ENCODE measurements around the gene ADCY9. TPM values are rescaled to one million over a fixed set of nuclear protein-coding genes. Genes with fewer than 3 reads are reported as not detected.

Gene ADCY9
- polyA plus RNA-seq, 6 donors from 2014 or later = 0.08 to 0.91 (median 0.19) TPM

DNA sequence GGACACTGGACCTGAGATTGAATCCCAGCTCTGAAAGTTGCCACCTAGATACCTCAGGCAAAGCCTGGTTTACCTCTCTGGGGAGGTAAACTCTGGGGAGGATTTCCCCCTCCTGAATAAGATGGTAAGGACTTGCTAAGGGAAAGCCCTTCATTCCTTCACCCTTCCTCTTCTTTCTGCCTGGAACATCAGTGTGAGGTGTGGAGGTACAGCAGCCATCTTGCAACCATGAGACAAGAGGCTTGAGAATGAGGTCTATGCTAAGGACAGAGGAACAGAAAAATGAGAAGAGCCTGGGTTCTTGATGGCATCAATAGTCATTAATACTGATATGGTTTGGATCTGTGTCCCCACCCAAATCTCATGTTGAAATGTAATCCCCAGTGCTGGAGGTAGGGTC lies 23.7 kb upstream of the ADCY9 start:
- H3K4me3 Mint-ChIP-seq = no peak overlapping the region
- H3K4me1 Mint-ChIP-seq = peaks cover 7 to 12% (median 8%) of the 10 kb centered on the region in 3 donors
- no peak overlapping the region for H3K27ac Mint-ChIP-seq
- peaks cover 0 to 3% (median 0%) of the 10 kb centered on the region in 7 donors for H3K9me3 Mint-ChIP-seq
- no peaks in the 10 kb centered on the region for H3K36me3 Mint-ChIP-seq
- DNase-seq (no peak), ATAC-seq (ENCODE audit: low read depth in 2 of 2) (no peak)
- peaks cover 11 to 14% (median 12%) of the 10 kb centered on the region in 3 donors for H3K27me3 Mint-ChIP-seq

DNA sequence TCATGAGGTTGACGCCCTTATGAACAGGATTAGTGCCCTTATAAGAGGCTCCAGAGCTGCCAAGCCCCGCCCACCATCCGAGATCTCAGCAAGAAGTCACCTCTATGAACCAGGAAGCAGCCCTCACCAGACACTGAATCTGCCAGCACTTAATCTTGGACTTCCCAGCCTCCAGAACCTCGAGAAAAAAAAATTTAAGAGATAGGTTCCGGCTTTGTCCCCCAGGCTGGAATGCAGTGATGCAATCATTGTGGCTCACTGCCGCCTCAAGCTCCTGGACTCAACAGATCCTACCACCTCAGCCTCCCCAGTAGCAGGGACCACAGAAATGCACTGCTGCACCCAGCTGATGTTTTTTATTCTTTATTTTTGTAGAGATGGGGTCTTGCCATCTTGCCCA lies 22.5 kb upstream of the ADCY9 start:
- DNase-seq = no peak
- H3K4me3 Mint-ChIP-seq = no peak overlapping the region
- H3K9me3 Mint-ChIP-seq = peaks cover 0 to 3% (median 0%) of the 10 kb centered on the region in 7 donors
- no peak for ATAC-seq (ENCODE audit: low read depth in 2 of 2)
- peaks cover 11 to 23% (median 17%) of the 10 kb centered on the region in 3 donors for H3K27me3 Mint-ChIP-seq
- peaks cover 7 to 12% (median 8%) of the 10 kb centered on the region in 3 donors for H3K4me1 Mint-ChIP-seq
- H3K36me3 Mint-ChIP-seq = no peaks in the 10 kb centered on the region
- H3K27ac Mint-ChIP-seq = no peak overlapping the region

DNA sequence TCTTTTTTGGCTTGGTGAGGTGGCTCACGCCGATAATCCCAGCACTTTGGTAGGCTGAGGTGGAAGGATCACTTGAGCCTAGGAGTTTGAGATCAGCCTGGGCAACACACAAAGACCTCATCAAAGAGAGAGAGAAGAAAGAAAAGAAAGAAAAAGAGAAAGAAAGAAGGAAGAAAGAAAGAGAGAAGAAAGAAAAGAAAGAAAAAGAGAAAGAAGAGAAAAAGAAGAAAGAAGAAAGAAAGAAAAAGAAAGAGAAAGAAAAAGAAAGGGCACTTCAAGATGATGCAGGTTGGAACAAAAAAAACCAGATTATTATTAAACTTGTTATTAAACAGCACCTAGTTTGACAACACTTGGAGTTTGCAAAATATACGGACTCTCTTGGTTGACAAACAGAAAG lies 21.2 kb upstream of the ADCY9 start:
- no peak for DNase-seq
- ATAC-seq (ENCODE audit: low read depth in 2 of 2) = no peak
- Mint-ChIP-seq H3K4me3 (peak overlapping the region in 1 of 8 donors; percentile 25), H3K36me3 (no peaks in the 10 kb centered on the region), H3K9me3 (peaks cover 0 to 3% (median 0%) of the 10 kb centered on the region in 7 donors), H3K27me3 (peaks cover 11 to 26% (median 23%) of the 10 kb centered on the region in 3 donors), H3K4me1 (peaks cover 4 to 8% (median 8%) of the 10 kb centered on the region in 3 donors), H3K27ac (peak overlapping the region in 2 of 6 donors; percentile 8 to 23)

DNA sequence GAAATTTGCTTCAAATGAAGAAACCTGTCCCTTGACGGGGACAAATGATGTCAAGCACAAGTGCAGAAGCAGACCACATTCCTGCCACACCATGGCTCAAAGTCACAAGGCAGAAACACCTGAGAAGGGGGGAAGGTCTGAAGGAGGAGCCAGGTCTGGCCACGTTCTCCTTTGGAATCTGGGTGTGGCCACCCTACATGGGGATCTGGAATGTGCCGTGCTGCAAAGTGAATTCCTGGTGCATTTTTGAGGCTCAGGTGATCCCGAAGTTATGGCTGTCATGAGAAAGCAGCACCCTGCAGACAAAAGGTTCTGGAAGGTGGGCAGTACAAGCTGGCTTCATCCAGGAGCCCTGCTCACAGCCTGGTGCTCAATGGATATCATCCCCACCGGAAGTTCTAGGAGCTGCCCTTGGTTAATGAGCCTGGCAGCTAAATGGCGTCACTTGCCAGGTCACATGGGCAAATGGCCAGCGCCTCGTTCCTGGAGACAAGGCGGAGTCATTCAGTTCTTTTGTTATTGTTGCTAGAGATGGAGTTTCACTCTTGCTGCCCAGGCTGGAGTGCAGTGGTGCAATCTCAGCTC lies 20.1 kb upstream of the ADCY9 start:
- DNase-seq (no peak), ATAC-seq (ENCODE audit: low read depth in 2 of 2) (no peak)
- Mint-ChIP-seq H3K9me3 (peaks cover 0 to 3% (median 0%) of the 10 kb centered on the region in 7 donors), H3K4me3 (no peak overlapping the region), H3K36me3 (no peaks in the 10 kb centered on the region), H3K27me3 (peaks cover 11 to 26% (median 23%) of the 10 kb centered on the region in 3 donors), H3K27ac (no peak overlapping the region), H3K4me1 (peaks cover 4 to 8% (median 6%) of the 10 kb centered on the region in 3 donors)

DNA sequence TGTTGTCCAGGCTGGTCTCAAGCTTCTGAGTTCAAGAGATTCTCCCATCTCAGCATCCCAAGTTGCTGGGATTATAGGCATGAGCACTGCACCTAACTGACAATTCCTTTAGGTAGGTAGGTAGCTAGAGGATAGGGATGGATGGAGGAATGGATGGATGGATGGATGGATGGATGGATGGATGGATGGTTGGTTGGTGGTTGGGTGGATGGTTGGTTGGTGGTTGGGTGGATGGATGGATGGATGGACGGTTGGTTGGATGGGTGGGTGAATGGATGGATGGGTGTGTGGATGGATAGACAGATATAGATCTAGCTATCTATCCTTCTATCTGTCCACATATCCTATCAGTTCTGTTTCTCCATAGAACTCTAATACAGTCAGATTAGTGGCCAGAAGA lies 19.3 kb upstream of the ADCY9 start:
- H3K9me3 Mint-ChIP-seq = peaks cover 0 to 3% (median 0%) of the 10 kb centered on the region in 7 donors
- peaks cover 11 to 28% (median 27%) of the 10 kb centered on the region in 3 donors for H3K27me3 Mint-ChIP-seq
- H3K4me3 Mint-ChIP-seq = no peak overlapping the region
- DNase-seq = no peak
- H3K27ac Mint-ChIP-seq = no peak overlapping the region
- peaks cover under 1 to 8% (median 6%) of the 10 kb centered on the region in 3 donors for H3K4me1 Mint-ChIP-seq
- H3K36me3 Mint-ChIP-seq = no peaks in the 10 kb centered on the region
- no peak for ATAC-seq (ENCODE audit: low read depth in 2 of 2)

DNA sequence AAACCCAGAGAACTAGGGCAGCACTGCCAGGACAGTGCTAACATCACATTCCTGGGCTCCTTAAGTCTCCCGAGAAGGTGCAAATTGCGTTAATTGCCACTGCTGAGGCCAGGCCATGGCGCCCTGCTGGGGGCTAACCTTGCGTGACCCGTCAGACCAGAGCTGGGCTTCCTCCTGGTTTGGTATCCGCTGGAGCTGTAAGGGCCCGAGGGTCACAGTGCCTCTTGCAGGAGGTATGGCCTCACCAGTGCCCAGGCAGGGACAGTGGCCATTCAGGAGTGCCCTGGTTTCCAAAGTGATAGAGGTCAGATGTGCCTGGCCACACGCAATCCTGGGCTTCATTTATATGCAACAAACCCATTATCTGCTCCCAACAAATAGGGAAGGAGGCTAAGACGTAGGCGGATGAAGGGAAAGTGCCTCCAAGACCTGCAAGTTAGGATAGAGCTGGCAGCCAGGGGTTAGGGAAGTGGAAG lies 17.7 kb upstream of the ADCY9 start:
- H3K9me3 Mint-ChIP-seq = peaks cover 0 to 2% (median 0%) of the 10 kb centered on the region in 7 donors
- ATAC-seq (ENCODE audit: low read depth in 2 of 2) (no peak), DNase-seq (no peak)
- peaks cover 0 to 8% (median 3%) of the 10 kb centered on the region in 3 donors for H3K4me1 Mint-ChIP-seq
- H3K4me3 Mint-ChIP-seq = no peak overlapping the region
- H3K27me3 Mint-ChIP-seq = peaks cover 17 to 44% (median 39%) of the 10 kb centered on the region in 3 donors
- no peaks in the 10 kb centered on the region for H3K36me3 Mint-ChIP-seq
- no peak overlapping the region for H3K27ac Mint-ChIP-seq

DNA sequence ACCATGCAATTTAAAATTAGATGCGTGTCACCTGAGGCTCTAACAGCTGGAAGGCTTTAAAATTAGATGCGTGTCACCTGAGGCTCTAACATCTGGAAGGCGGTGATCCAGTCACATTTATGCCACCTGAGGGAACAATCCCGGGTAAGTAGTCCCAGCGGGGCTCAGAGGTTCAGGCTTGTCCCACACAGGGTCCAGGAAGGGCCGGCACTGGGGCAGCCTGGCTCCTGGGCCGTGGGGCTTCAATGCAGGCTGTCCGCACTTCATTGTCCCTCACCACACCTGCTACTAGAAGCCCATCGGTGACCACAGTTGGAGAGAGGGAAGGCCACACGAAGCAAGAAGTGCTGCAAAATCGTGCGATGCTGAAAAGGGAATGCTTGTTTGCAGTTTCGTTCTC lies 15.4 kb upstream of the ADCY9 start:
- Mint-ChIP-seq H3K4me1 (no peaks in the 10 kb centered on the region), H3K4me3 (no peak overlapping the region), H3K27me3 (peaks cover 13 to 50% (median 39%) of the 10 kb centered on the region in 3 donors), H3K36me3 (no peaks in the 10 kb centered on the region), H3K9me3 (no peaks in the 10 kb centered on the region), H3K27ac (no peak overlapping the region)
- ATAC-seq (ENCODE audit: low read depth in 2 of 2) = no peak
- no peak for DNase-seq

DNA sequence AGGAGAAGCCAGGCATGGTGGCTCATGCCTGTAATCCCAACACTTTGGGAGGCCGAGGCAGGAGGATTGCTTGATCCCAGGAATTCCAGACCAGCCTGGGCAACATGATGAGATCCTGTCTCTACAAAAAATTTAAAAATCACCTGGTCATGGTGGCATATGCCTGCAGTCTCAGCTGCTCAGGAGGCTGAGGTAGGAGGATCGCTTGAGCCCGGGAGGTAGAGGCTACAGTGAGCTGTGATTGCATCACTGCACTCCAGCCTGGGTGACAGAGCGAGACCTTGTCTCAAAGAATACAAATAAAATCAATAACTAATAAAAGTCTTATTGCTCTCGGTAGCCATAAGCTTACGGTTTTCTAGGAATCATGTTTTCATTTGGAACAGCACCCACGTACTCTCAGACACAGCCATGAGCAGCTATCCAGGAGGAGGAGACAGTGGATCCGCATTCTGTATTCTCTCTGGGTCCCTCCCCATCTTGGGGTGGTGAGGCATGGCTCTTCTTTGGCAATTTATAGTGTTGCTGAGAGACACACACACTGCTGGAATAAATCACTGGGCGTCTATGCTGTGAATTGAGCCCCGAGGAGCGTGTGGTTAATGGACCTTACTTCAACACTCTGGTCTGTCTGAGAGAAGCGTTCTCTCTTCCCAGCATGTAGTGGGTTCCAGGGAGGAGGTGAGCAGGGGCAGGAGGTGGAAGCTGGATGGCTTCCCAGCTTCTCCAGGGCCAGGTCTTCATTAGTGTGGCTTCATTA lies 8.5 kb upstream of the ADCY9 start:
- no peaks in the 10 kb centered on the region for H3K4me1 Mint-ChIP-seq
- ATAC-seq (ENCODE audit: low read depth in 2 of 2) (no peak), DNase-seq (no peak)
- peaks cover 0 to 2% (median 0%) of the 10 kb centered on the region in 7 donors for H3K9me3 Mint-ChIP-seq
- H3K27ac Mint-ChIP-seq = no peak overlapping the region
- no peaks in the 10 kb centered on the region for H3K36me3 Mint-ChIP-seq
- H3K27me3 Mint-ChIP-seq = peaks cover 25 to 52% (median 29%) of the 10 kb centered on the region in 3 donors
- no peak overlapping the region for H3K4me3 Mint-ChIP-seq

DNA sequence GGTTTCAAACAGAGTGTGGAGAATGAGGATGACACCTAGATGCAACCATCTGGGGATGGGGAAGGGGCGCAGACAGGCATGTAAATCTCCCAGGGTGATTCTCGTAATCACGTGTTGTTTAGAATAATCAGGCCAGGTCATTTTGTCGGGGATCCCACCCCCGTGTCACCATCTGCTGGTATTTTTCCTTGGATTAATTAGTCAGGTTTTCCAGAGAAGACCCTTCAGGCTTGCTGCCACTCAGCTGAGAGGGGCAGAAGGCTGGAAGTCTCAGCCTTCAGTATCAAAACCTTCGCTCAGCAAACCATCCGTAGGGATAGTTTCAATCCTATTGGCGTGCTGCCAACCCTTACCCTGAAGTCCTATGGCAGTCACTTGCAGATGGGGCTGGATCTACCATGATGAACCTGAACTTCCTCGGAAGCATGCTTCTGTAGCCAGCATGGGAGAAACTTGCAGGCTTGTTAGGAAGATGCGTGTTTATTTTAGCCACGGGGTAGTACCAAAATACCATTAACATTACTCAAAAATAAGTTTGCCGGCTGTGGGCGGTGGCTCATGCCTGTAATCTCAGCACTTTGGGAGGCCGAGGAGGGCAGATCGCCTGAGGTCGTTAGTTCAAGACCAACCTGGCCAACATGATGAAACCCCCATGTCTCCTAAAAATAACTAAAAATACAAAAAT lies 7.5 kb upstream of the ADCY9 start:
- no peak for DNase-seq
- no peaks in the 10 kb centered on the region for H3K4me1 Mint-ChIP-seq
- no peak for ATAC-seq (ENCODE audit: low read depth in 2 of 2)
- no peaks in the 10 kb centered on the region for H3K36me3 Mint-ChIP-seq
- H3K27me3 Mint-ChIP-seq = peaks cover 19 to 54% (median 21%) of the 10 kb centered on the region in 3 donors
- peaks cover 0 to 2% (median 0%) of the 10 kb centered on the region in 7 donors for H3K9me3 Mint-ChIP-seq
- H3K4me3 Mint-ChIP-seq = no peak overlapping the region
- H3K27ac Mint-ChIP-seq = no peak overlapping the region

DNA sequence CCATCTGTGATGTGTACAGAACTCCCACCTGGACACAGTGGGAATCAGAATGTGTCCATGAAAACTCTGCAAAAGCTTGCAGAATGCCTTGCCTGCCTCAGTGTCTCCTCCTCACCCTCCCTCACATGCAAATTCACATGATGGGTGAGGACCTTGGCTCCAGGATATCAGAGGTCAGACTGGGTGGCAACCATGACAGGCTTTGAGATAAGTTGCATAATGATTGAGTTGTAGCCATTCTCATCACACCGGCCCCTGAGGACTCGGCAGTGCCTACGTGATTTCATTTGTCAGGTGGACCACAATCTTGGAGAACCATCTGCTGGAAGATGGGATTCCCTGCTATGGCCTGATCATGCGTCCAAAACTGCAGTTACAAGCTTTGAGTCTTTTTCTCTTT lies 3.9 kb upstream of the ADCY9 start:
- Mint-ChIP-seq H3K27me3 (peaks cover 12 to 44% (median 20%) of the 10 kb centered on the region in 3 donors), H3K36me3 (no peaks in the 10 kb centered on the region), H3K9me3 (no peaks in the 10 kb centered on the region), H3K4me3 (no peak overlapping the region), H3K4me1 (peaks cover 6 to 9% (median 7%) of the 10 kb centered on the region in 3 donors), H3K27ac (no peak overlapping the region)
- DNase-seq = no peak
- no peak for ATAC-seq (ENCODE audit: low read depth in 2 of 2)

DNA sequence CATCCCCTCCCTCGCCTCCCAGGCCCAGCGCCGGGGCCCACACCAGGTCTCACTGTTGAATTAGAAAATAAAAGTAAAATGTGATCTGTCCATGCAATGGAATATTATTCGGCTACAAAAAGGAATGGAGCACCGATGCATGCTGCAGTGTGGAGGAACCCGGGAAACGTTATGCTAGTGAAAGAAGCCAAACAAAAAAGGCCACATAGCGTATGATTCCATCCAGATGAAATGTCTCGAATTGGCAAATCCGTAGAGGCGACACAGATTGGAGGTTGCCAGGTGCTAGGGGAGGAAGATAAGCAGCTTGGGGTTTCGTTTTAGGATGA lies 972 bp upstream of the ADCY9 start:
- DNase-seq = no peak
- H3K27ac Mint-ChIP-seq = peak overlapping the region in 3 of 6 donors; percentile 75 to 97 (median 93)

DNA sequence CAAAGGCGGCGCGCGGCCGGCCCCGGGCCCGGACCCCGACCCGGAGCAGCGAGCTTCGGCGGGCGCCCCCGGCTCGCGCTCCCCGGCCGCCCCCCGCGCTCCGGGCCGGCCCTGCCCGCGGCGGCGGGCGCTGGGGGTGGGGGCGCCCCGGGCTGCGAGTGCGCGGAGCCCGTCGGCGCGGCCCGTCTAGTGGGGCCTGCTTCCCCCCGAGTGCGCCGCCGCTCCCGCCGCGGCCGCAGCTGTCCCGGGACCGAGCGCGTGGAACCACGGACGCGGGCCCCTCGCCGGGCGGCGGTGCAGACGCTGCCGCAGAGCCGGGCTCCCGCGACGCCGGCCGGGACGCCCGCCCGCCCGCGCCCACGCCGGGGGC lies 308 bp downstream of the ADCY9 start:
- H3K9me3 Mint-ChIP-seq = no peaks in the 10 kb centered on the region
- peak overlapping the region in 6 of 8 donors; percentile 73 to 92 (median 84) for H3K4me3 Mint-ChIP-seq
- H3K27ac Mint-ChIP-seq = peak overlapping the region in 1 of 6 donors; percentile 36
- ATAC-seq (ENCODE audit: low read depth in 2 of 2) = peak; percentile 37 to 39
- H3K27me3 Mint-ChIP-seq = peaks cover 0 to 21% (median 3%) of the 10 kb centered on the region in 3 donors
- no peaks in the 10 kb centered on the region for H3K36me3 Mint-ChIP-seq
- DNase-seq = no peak
- peaks cover 15 to 34% (median 18%) of the 10 kb centered on the region in 3 donors for H3K4me1 Mint-ChIP-seq

More for the DNA sequence above, 972 bp upstream of the ADCY9 start:
- H3K4me3 Mint-ChIP-seq = peak overlapping the region; percentile 80 to 93 (median 88)
- no peak for ATAC-seq (ENCODE audit: low read depth in 2 of 2)
- H3K9me3 Mint-ChIP-seq = no peaks in the 10 kb centered on the region
- peaks cover 0 to 27% (median 3%) of the 10 kb centered on the region in 3 donors for H3K27me3 Mint-ChIP-seq
- H3K36me3 Mint-ChIP-seq = no peaks in the 10 kb centered on the region
- H3K4me1 Mint-ChIP-seq = peaks cover 15 to 30% (median 18%) of the 10 kb centered on the region in 3 donors

DNA sequence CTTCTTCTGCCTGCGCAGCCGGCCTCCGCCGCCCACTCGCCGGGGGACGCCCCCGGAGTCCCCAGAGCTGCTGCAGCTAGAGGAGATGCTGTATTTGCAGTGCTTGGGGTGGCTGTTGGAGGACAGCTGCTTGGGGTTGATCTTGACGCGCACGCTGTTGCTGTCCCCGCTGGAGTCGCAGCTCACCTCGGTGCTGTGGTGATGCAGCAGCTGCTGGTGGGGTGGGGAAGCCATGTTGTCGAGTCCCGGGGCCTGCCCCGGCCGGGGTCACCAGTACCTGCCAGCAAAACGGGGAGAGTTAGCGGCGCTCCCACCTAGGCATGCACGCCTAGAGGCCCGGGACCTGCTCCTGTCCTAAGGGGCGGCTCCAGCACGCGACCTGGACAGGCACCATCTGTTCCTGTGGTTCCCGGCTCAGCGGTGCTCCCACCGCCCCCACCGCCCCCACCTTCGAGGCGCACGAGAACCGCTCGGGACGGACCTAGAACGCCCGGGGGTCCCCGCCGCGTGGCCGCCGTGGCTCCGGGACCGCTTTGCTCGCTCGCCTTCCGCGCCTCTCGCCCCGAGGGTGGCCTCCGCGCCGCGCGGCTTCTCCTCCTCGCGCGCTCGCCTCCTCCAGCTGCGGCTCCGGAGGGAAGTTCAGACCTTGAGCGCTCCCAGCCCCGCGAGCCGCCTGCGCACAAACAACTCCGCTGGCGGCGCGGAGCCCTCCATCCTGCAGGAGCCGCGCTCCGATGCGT lies 863 bp downstream of the ADCY9 start:
- peak overlapping the region in 1 of 6 donors; percentile 36 for H3K27ac Mint-ChIP-seq
- peaks cover 15 to 34% (median 18%) of the 10 kb centered on the region in 3 donors for H3K4me1 Mint-ChIP-seq
- peak overlapping the region; percentile 72 to 90 (median 82) for H3K4me3 Mint-ChIP-seq
- DNase-seq = peak; percentile 20
- peak; percentile 50 to 52 for ATAC-seq (ENCODE audit: low read depth in 2 of 2)
- H3K9me3 Mint-ChIP-seq = no peaks in the 10 kb centered on the region
- no peaks in the 10 kb centered on the region for H3K36me3 Mint-ChIP-seq
- peaks cover 0 to 16% (median 0%) of the 10 kb centered on the region in 3 donors for H3K27me3 Mint-ChIP-seq
